CD4-positive, alpha-beta memory T cell (primary cell): ENCODE data around the gene RHEBL1. TPM values are rescaled to one million over a fixed set of nuclear protein-coding genes. Genes with fewer than 3 reads are reported as not detected.

Experiments
- CTCF ChIA-PET: fragments of 350-600 bp; sonication (Branson Sonifier 250); formaldehyde crosslinking; loops from one replicate; lab custom pipeline; 2021; ENCODE audit warnings: inconsistent platforms; ENCODE audit not compliant: partially characterized antibody; lab: Charles Lee
- POLR2A ChIA-PET: fragments of 350-600 bp; sonication (Branson Sonifier 250); formaldehyde crosslinking; loops from one replicate; lab custom pipeline; 2021; ENCODE audit not compliant: partially characterized antibody; lab: Charles Lee
- DNase-seq, 5 donors: peaks; one replicate each; pipeline versions ENCODE4 v3.0.0 to v3.0.0-alpha.2; 2020 to 2022; ENCODE audit warnings: mixed read lengths in 1 of 5
- H3K27ac ChIP-seq: one replicate; pipeline ENCODE4 v1.7.0; 2013; ENCODE audit warnings: low read depth, low read length
- H3K27me3 ChIP-seq: 2 replicates; pipeline ENCODE4 v1.7.0; 2013; ENCODE audit warnings: mild to moderate bottlenecking, low read length, moderate library complexity; ENCODE audit not compliant: insufficient read depth
- H3K36me3 ChIP-seq: 2 replicates; pipeline ENCODE4 v1.7.0; 2013; ENCODE audit warnings: mild to moderate bottlenecking, low read length, moderate library complexity; ENCODE audit not compliant: insufficient read depth
- H3K4me1 ChIP-seq: 2 replicates; pipeline ENCODE4 v1.7.0; 2013; ENCODE audit warnings: mild to moderate bottlenecking, low read length, moderate library complexity; ENCODE audit not compliant: insufficient read depth
- H3K4me3 ChIP-seq, 2 donors: one replicate each; pipeline ENCODE4 v1.7.0; 2013; ENCODE audit warnings: low read length in 2 of 2, mild to moderate bottlenecking in 1 of 2
- H3K9me3 ChIP-seq, 2 donors: one replicate each; pipeline ENCODE4 v1.7.0; 2013; ENCODE audit warnings: low read length in 2 of 2, control low read depth in 1 of 2; ENCODE audit not compliant: control insufficient read depth in 1 of 2
- H3K27ac Mint-ChIP-seq, 7 donors: one replicate each; pipeline ENCODE4 v1.8.0; 2020 to 2021; ENCODE audit warnings: mixed read lengths in 7 of 7, mild to moderate bottlenecking in 6 of 7, inconsistent platforms in 3 of 7, moderate library complexity in 3 of 7
- H3K27me3 Mint-ChIP-seq, 2 donors: one replicate each; pipeline ENCODE4 v1.8.0; 2020 to 2021; ENCODE audit warnings: mixed read lengths in 2 of 2
- H3K36me3 Mint-ChIP-seq, 2 donors: one replicate each; pipeline ENCODE4 v1.8.0; 2020 to 2021; ENCODE audit warnings: mixed read lengths in 2 of 2, inconsistent platforms in 1 of 2, mild to moderate bottlenecking in 1 of 2
- H3K4me1 Mint-ChIP-seq, 4 donors: one replicate each; pipeline ENCODE4 v1.8.0; 2020 to 2021; ENCODE audit warnings: mixed read lengths in 4 of 4, mild to moderate bottlenecking in 1 of 4
- H3K4me3 Mint-ChIP-seq, 8 donors: one replicate each; pipeline ENCODE4 v1.8.0; 2020 to 2021; ENCODE audit warnings: mixed read lengths in 8 of 8, mild to moderate bottlenecking in 7 of 8, moderate library complexity in 6 of 8, inconsistent platforms in 3 of 8
- H3K9me3 Mint-ChIP-seq, 8 donors: one replicate each; pipeline ENCODE4 v1.8.0; 2020 to 2021; ENCODE audit warnings: mixed read lengths in 8 of 8, mild to moderate bottlenecking in 5 of 8, inconsistent platforms in 3 of 8, moderate library complexity in 1 of 8
- intact Hi-C: fragments of 100-400 bp; cut with micrococcal nuclease; formaldehyde crosslinking; loops from one replicate; pipeline ENCODE4 v1.15.1; 2023
- polyA plus RNA-seq, 2 donors: library from polyadenylated mRNA; unstranded; fragments of 300-500 nt; fragmentation: Illumina TruSeq; gene quantifications; one replicate each; pipeline ENCODE4 v1.2.3, GENCODE V29; 2021
- total RNA-seq, 2 experiments: library from RNA; stranded (reverse); gene quantifications; one replicate each; pipeline ENCODE4 v1.2.3, GENCODE V29; 2021

Gene RHEBL1
- total and polyA plus RNA-seq, 4 experiments from 2014 or later = 2.7 to 10.5 (median 6.0) TPM

DNA sequence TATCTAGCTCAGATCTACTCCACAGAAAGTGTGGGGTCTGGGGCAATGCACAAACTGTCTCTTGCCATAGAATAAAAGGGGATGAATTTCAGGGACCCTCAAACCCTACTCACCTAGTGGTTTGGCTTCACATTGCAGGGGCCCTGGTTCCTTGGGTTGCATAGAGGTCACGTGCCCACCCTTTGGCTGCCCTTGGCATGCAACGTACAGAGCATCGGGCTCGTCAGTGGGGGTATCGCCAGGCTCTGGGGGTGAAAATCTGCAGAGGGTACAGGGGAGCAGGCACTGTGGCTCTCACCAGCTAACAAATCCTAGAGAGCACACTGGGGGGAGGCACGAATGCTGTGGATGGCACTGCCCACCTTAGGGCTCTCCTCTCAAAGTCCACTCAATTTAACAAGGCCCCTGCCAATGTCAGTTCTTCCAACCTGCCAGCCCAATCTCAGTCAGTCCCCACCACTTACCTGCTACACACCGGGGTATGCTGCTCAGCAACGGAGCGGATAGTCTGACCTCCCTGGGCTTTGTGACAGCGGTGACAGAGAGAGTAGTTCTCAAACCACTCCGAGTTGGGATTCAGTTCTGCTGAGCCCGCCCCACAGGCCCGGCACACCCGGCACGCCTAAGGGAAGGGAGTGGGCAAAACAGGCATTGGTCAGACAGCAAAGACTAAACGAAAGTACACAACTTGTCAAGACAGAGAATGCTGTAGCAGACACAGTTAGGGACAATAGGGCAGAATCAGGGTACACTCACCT is 17.1 kb downstream of the RHEBL1 start:
- intact Hi-C loops = no loop called here
- peak overlapping the region in 1 of 8 donors; percentile 42 for H3K4me3 Mint-ChIP-seq
- peaks cover 32 to 53% (median 35%) of the 10 kb centered on the region in 4 donors for H3K4me1 Mint-ChIP-seq
- Histone ChIP-seq H3K4me1 (peaks cover 31% of the 10 kb centered on the region), H3K27me3 (no peaks in the 10 kb centered on the region), H3K27ac (no peak overlapping the region), H3K9me3 (no peaks in the 10 kb centered on the region), H3K4me3 (no peak overlapping the region), H3K36me3 (peaks cover 74% of the 10 kb centered on the region)
- H3K9me3 Mint-ChIP-seq = no peaks in the 10 kb centered on the region
- peaks cover 50 to 79% of the 10 kb centered on the region in 2 donors for H3K36me3 Mint-ChIP-seq
- no peaks in the 10 kb centered on the region for H3K27me3 Mint-ChIP-seq
- CTCF ChIA-PET = interaction anchor here (4.5 kb wide), 1 partner anchor 12 kb away, joined by 26 read pairs; no protein-coding TSS in a partner anchor
- H3K27ac Mint-ChIP-seq = peak overlapping the region in 1 of 7 donors; percentile 60
- no peak for DNase-seq
- POLR2A ChIA-PET = interaction anchor here (1.2 to 1.3 kb wide), 2 partner anchors 12 to 17 kb away, joined by 3 read pairs; partner anchors contain the start of gene RHEBL1

DNA sequence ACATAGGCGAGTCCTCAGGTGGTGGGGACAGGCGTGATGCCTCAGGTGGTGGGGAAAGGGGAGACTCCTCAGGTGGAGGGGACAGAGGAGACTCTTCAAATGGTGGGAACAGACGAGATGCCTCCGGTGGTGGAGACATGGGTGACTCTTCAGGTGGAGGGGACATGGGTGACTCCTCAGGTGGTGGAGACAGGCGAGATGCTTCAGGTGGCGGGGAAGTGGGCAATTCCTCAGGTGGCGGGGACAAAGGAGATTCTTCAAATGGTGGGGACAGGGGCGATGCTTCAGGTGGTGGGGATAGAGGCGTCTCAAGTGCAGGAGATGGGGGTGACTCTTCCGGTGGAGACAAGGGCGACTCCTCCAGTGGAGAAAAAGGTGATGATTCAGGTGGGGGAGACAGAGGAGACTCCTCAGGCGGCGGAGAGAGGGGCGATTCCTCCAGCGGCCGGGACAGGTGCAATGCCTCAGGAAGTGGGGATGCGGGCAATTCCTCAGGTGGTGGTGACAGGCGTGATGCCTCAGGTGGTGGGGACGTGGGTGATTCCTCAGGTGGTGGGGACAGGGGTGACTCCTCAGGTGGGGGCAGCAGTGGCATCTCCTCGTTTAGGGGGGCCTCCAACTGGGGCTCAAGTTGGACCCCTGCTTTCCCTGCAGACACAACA is 17.9 kb downstream of the RHEBL1 start:
- Histone ChIP-seq H3K36me3 (peaks cover 81% of the 10 kb centered on the region), H3K4me1 (peaks cover 24% of the 10 kb centered on the region), H3K27ac (no peak overlapping the region), H3K4me3 (no peak overlapping the region), H3K9me3 (no peaks in the 10 kb centered on the region), H3K27me3 (no peaks in the 10 kb centered on the region)
- CTCF ChIA-PET = no interaction called here
- POLR2A ChIA-PET = no interaction called here
- intact Hi-C loops = no loop called here
- Mint-ChIP-seq H3K27ac (no peak overlapping the region), H3K36me3 (peaks cover 53 to 84% of the 10 kb centered on the region in 2 donors), H3K4me1 (peaks cover 25 to 46% (median 28%) of the 10 kb centered on the region in 4 donors), H3K4me3 (no peak overlapping the region), H3K9me3 (no peaks in the 10 kb centered on the region), H3K27me3 (no peaks in the 10 kb centered on the region)
- DNase-seq = no peak

DNA sequence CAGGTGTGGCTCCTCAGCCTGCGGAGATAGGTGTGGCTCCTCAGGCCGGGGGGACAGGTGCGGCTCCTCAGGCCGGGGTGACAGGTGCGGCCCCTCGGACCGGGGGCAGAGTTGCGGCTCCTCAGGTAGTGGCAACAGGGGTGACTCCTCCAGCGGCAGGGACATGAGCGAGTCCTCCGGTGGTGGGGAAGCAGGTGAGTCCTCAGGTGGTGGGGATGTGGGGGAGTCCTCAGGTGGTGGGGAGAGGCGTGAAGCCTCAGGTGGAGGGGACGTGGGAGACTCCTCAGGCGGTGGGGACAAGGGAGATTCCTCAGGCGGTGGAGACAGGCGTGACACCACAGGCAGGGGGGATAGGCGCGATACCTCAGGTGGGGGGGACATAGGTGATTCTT is 18.4 kb downstream of the RHEBL1 start:
- DNase-seq = no peak
- H3K4me3 ChIP-seq = no peak overlapping the region
- Mint-ChIP-seq H3K27me3 (no peaks in the 10 kb centered on the region), H3K4me3 (no peak overlapping the region), H3K9me3 (no peaks in the 10 kb centered on the region), H3K36me3 (peaks cover 56 to 89% of the 10 kb centered on the region in 2 donors), H3K27ac (peak overlapping the region in 1 of 7 donors; percentile 22), H3K4me1 (peaks cover 20 to 41% (median 23%) of the 10 kb centered on the region in 4 donors)
- H3K27me3 ChIP-seq = no peaks in the 10 kb centered on the region
- no peaks in the 10 kb centered on the region for H3K9me3 ChIP-seq
- ChIA-PET CTCF (no interaction called here), POLR2A (interaction anchor here (0.8 kb wide), 1 partner anchor 9 kb away, joined by 3 read pairs; the partner anchor contains the start of gene KMT2D)
- intact Hi-C loops = no loop called here
- H3K36me3 ChIP-seq = peaks cover 83% of the 10 kb centered on the region
- H3K27ac ChIP-seq = no peak overlapping the region
- peaks cover 19% of the 10 kb centered on the region for H3K4me1 ChIP-seq

DNA sequence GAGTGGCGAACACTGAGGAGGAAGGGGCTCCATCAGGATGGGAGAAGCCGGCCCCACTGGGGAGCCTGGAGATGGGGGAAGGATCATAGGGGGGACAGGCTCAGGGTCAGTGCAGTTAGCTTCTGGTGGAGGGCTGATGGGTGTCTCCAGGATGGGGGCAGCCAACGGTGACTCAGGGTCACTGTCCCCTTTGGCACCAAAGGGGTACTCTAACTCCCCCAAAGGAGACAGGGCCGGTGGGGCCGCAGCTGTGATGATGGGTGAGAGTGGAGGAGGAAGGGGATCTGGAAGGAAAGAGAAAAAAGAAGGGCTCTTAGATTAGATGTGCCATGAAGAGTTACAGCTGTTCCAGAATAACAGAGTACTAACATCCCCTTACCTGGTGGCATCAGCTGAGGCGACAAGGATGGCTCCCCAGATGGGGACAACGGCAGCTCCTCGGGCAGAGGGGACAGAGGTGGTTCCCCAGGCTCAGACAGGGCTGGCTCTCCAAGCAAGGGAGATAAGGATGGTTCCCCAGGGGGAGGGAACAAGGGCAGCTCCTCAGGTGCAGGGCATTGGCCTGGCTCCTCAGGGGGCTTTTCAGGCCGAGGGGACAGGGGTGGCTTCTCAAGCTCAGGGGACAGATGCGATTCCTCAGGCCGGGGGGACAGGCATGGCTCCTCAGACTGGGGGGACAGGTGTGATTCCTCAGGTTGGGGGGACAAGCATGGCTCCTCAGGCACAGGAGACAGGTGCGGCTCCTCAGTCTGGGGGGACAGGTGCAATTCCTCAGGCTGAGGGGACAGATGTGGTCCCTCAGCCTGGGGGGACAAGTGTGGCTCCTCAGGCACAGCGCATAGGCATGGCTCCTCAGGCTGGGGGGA is 19.0 kb downstream of the RHEBL1 start:
- peaks cover 62 to 89% of the 10 kb centered on the region in 2 donors for H3K36me3 Mint-ChIP-seq
- Histone ChIP-seq H3K9me3 (no peaks in the 10 kb centered on the region), H3K4me1 (peaks cover 12% of the 10 kb centered on the region), H3K36me3 (peaks cover 89% of the 10 kb centered on the region), H3K27me3 (no peaks in the 10 kb centered on the region), H3K4me3 (no peak overlapping the region), H3K27ac (no peak overlapping the region)
- no peak overlapping the region for H3K4me3 Mint-ChIP-seq
- H3K27me3 Mint-ChIP-seq = no peaks in the 10 kb centered on the region
- peaks cover 15 to 34% (median 17%) of the 10 kb centered on the region in 4 donors for H3K4me1 Mint-ChIP-seq
- intact Hi-C loops = no loop called here
- no peaks in the 10 kb centered on the region for H3K9me3 Mint-ChIP-seq
- H3K27ac Mint-ChIP-seq = peak overlapping the region in 2 of 7 donors; percentile 22 to 31
- ChIA-PET CTCF (interaction anchor here (4.0 kb wide), 1 partner anchor 13 kb away, joined by 20 read pairs; no protein-coding TSS in a partner anchor), POLR2A (interaction anchor here (0.8 to 1.2 kb wide), 2 partner anchors 9 to 19 kb away, joined by 3 read pairs; partner anchors contain the start of genes KMT2D and RHEBL1)
- no peak for DNase-seq

DNA sequence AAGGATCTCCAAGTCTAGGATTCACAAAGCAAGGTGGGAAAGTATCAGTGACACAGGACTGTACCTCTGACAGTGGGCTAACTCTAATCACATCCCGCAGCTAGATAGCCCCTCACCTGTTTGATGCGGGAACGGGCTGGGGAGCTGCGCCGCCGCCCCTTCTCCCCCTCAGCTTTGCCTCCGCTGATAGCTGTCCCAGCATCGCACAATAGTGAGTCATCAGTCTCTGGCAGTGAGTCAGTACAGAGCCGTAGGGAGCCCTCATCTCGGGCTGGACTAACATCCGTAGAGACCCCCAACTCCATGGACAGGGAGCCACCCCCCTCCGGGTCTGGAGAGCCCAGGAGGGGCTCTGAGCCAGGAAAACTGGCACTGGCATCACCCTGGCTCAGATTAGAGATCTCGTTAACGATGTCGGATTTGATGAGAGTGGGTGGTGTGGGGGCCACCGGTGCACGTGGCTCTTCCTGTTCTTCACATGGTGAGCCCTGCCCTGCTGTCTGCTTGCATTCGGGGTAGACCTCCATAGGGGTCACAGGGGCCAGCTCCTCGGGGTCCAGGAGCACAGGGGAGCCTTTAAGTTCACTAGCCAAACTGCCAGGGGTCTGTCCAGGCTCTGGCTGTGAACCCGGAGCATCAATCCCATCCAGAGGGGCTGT is 20.1 kb downstream of the RHEBL1 start:
- Histone ChIP-seq H3K27ac (no peak overlapping the region), H3K36me3 (peaks cover 94% of the 10 kb centered on the region), H3K9me3 (no peaks in the 10 kb centered on the region), H3K4me1 (peaks cover 2% of the 10 kb centered on the region), H3K27me3 (no peaks in the 10 kb centered on the region), H3K4me3 (no peak overlapping the region)
- H3K9me3 Mint-ChIP-seq = no peaks in the 10 kb centered on the region
- H3K4me3 Mint-ChIP-seq = no peak overlapping the region
- no peak for DNase-seq
- peaks cover 6 to 25% (median 8%) of the 10 kb centered on the region in 4 donors for H3K4me1 Mint-ChIP-seq
- H3K27ac Mint-ChIP-seq = no peak overlapping the region
- H3K27me3 Mint-ChIP-seq = no peaks in the 10 kb centered on the region
- CTCF ChIA-PET = interaction anchor here (2.1 to 4.0 kb wide), 2 partner anchors 14 to 39 kb away, joined by 9 to 20 read pairs; no protein-coding TSS in a partner anchor
- H3K36me3 Mint-ChIP-seq = peaks cover 60 to 88% of the 10 kb centered on the region in 2 donors
- intact Hi-C loops = no loop called here
- POLR2A ChIA-PET = interaction anchor here (0.7 to 1.2 kb wide), 2 partner anchors 18 to 20 kb away, joined by 3 read pairs; partner anchors contain the start of gene RHEBL1

DNA sequence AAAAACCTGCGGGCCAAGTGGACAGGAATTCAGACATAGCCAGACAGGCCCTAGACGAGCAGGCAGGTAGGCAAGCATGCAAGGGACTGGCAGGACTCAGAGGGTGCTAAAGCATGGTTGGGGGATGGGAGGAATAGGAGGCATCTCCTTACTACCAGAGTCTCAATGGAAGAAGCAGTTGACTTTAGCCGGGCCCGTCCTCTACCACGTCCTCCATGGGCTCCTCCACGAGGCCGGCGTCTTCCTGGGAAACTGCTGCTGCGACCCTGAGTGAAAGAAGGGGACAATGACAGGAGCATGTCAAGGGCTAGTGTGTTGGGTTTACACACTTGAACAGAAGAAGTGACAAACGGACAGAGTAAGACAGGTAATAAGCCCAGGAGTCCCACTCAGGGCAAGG is 20.8 kb downstream of the RHEBL1 start:
- CTCF ChIA-PET = interaction anchor here (0.9 to 4.0 kb wide), 4 partner anchors 10 to 40 kb away, joined by 3 to 20 read pairs (median 6); no protein-coding TSS in a partner anchor

More for the DNA sequence above, 20.8 kb downstream of the RHEBL1 start:
- peaks cover 64 to 92% of the 10 kb centered on the region in 2 donors for H3K36me3 Mint-ChIP-seq
- no peaks in the 10 kb centered on the region for H3K9me3 Mint-ChIP-seq
- no peaks in the 10 kb centered on the region for H3K4me1 ChIP-seq
- intact Hi-C loops = no loop called here
- no peaks in the 10 kb centered on the region for H3K27me3 ChIP-seq
- H3K4me3 Mint-ChIP-seq = peak overlapping the region in 1 of 8 donors; percentile 26
- H3K4me3 ChIP-seq = no peak overlapping the region
- H3K4me1 Mint-ChIP-seq = peaks cover 3 to 26% (median 7%) of the 10 kb centered on the region in 4 donors
- peaks cover 94% of the 10 kb centered on the region for H3K36me3 ChIP-seq
- DNase-seq = no peak
- POLR2A ChIA-PET = no interaction called here
- no peaks in the 10 kb centered on the region for H3K9me3 ChIP-seq
- peak overlapping the region in 1 of 7 donors; percentile 59 for H3K27ac Mint-ChIP-seq
- H3K27ac ChIP-seq = no peak overlapping the region
- H3K27me3 Mint-ChIP-seq = no peaks in the 10 kb centered on the region
